Measurements from ENCODE around the gene BORCS6. TPM values are rescaled to one million over a fixed set of nuclear protein-coding genes. Genes with fewer than 3 reads are reported as not detected.

The BORCS6 gene
- total and polyA plus RNA-seq, 2 of the 13 experiments (the other 11 are each of a cell fraction or from before 2014, with no cell fraction given) = 2.0 to 5.1 TPM

DNA sequence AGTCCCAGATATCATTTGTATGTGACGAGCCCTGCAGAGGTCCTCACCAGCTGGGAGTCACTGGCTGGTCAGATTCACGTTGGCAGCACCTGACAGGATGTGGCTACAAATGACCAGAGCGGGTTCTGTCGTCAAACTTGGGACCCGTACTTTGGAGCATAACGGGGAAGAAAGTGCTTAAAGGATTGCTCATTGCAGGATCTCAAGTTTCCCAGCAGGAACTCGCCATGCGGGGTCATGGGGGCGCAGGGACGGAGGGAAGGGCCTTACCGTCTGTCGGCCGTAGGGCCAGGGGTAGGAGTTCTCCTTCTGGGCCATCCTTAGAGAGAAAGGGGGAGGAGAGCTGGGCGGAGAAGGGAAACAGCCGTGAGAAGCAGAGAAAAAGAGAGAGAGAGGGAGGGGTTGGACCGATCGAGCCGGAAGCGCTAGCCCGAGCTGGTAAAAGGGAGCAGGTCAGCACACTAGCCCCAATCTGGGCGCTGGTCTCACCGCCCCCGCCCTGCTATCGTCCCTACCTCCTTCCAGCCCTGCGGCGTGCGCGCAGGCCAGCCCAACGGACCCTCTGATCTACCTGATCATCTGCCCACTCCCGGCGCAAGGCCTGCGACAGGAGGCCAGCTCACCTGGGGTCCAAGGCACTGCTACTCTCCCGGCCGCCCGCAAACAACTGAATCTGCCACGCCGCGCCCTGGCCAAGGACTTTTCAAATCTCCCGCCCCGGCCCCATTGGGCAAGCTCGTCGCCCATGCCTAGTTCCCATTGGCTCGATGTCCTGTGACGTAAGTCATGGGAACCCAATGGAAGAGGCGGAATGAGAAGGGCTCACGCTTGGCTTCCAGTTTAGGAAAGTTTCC lies 20.2 kb upstream of the BORCS6 start, which contains the start of gene AURKB (continued):
- TF ChIP-seq ZNF432 (CRISPR knock-in tag; IDR thresholded peaks at IDR 0.05; ENCODE audit: borderline replicate concordance) (no peak), KLF9 (CRISPR knock-in tag; IDR thresholded peaks at IDR 0.05; ENCODE audit: low read depth) (no peak), SMAD1 (CRISPR knock-in tag; IDR thresholded peaks at IDR 0.05; ENCODE audit: borderline replicate concordance, low read depth) (no peak), ZNF605 (CRISPR knock-in tag; IDR thresholded peaks at IDR 0.05) (no peak), MAZ (IDR thresholded peaks at IDR 0.05; ENCODE audit: borderline replicate concordance, low read depth, low read length) (no peak), MAZ (CRISPR knock-in tag; IDR thresholded peaks at IDR 0.05; ENCODE audit: low read depth) (0 out of 2 replicates have a peak, but pooled peaks have one; percentile 20), ZNF781 (CRISPR knock-in tag; IDR thresholded peaks at IDR 0.05; ENCODE audit: borderline replicate concordance, not compliant biosample characterization) (no peak), ZNF446 (CRISPR knock-in tag; IDR thresholded peaks at IDR 0.05) (0 out of 2 replicates have a peak, but pooled peaks have one; percentile 40), NCOR1 (IDR thresholded peaks at IDR 0.05; ENCODE audit: borderline replicate concordance, low read length) (no peak), KDM2A (CRISPR knock-in tag; IDR thresholded peaks at IDR 0.05; ENCODE audit: borderline replicate concordance, low read depth) (no peak), GPN1 (CRISPR knock-in tag; IDR thresholded peaks at IDR 0.05; ENCODE audit: borderline replicate concordance) (no peak), POLR2A (IDR thresholded peaks at IDR 0.05; ENCODE audit: insufficient read depth in 1 of 2, low read depth in 2 of 2, low read length in 2 of 2) (peak; percentile 88 to 89)
- TF ChIP-seq, protein P1, sequence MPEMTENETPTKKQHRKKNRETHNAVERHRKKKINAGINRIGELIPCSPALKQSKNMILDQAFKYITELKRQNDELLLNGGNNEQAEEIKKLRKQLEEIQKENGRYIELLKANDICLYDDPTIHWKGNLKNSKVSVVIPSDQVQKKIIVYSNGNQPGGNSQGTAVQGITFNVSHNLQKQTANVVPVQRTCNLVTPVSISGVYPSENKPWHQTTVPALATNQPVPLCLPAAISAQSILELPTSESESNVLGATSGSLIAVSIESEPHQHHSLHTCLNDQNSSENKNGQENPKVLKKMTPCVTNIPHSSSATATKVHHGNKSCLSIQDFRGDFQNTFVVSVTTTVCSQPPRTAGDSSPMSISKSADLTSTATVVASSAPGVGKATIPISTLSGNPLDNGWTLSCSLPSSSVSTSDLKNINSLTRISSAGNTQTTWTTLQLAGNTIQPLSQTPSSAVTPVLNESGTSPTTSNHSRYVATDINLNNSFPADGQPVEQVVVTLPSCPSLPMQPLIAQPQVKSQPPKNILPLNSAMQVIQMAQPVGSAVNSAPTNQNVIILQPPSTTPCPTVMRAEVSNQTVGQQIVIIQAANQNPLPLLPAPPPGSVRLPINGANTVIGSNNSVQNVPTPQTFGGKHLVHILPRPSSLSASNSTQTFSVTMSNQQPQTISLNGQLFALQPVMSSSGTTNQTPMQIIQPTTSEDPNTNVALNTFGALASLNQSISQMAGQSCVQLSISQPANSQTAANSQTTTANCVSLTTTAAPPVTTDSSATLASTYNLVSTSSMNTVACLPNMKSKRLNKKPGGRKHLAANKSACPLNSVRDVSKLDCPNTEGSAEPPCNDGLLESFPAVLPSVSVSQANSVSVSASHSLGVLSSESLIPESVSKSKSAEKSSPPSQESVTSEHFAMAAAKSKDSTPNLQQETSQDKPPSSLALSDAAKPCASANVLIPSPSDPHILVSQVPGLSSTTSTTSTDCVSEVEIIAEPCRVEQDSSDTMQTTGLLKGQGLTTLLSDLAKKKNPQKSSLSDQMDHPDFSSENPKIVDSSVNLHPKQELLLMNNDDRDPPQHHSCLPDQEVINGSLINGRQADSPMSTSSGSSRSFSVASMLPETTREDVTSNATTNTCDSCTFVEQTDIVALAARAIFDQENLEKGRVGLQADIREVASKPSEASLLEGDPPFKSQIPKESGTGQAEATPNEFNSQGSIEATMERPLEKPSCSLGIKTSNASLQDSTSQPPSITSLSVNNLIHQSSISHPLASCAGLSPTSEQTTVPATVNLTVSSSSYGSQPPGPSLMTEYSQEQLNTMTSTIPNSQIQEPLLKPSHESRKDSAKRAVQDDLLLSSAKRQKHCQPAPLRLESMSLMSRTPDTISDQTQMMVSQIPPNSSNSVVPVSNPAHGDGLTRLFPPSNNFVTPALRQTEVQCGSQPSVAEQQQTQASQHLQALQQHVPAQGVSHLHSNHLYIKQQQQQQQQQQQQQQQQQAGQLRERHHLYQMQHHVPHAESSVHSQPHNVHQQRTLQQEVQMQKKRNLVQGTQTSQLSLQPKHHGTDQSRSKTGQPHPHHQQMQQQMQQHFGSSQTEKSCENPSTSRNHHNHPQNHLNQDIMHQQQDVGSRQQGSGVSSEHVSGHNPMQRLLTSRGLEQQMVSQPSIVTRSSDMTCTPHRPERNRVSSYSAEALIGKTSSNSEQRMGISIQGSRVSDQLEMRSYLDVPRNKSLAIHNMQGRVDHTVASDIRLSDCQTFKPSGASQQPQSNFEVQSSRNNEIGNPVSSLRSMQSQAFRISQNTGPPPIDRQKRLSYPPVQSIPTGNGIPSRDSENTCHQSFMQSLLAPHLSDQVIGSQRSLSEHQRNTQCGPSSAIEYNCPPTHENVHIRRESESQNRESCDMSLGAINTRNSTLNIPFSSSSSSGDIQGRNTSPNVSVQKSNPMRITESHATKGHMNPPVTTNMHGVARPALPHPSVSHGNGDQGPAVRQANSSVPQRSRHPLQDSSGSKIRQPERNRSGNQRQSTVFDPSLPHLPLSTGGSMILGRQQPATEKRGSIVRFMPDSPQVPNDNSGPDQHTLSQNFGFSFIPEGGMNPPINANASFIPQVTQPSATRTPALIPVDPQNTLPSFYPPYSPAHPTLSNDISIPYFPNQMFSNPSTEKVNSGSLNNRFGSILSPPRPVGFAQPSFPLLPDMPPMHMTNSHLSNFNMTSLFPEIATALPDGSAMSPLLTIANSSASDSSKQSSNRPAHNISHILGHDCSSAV (CRISPR knock-in tag; IDR thresholded peaks at IDR 0.05; ENCODE audit: borderline replicate concordance) = no peak
- TF ChIP-seq, protein P2, sequence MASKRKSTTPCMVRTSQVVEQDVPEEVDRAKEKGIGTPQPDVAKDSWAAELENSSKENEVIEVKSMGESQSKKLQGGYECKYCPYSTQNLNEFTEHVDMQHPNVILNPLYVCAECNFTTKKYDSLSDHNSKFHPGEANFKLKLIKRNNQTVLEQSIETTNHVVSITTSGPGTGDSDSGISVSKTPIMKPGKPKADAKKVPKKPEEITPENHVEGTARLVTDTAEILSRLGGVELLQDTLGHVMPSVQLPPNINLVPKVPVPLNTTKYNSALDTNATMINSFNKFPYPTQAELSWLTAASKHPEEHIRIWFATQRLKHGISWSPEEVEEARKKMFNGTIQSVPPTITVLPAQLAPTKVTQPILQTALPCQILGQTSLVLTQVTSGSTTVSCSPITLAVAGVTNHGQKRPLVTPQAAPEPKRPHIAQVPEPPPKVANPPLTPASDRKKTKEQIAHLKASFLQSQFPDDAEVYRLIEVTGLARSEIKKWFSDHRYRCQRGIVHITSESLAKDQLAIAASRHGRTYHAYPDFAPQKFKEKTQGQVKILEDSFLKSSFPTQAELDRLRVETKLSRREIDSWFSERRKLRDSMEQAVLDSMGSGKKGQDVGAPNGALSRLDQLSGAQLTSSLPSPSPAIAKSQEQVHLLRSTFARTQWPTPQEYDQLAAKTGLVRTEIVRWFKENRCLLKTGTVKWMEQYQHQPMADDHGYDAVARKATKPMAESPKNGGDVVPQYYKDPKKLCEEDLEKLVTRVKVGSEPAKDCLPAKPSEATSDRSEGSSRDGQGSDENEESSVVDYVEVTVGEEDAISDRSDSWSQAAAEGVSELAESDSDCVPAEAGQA (IDR thresholded peaks at IDR 0.05; ENCODE audit: low read depth) = no peak
- TF ChIP-seq, protein P2 (CRISPR knock-in tag; IDR thresholded peaks at IDR 0.05; ENCODE audit: borderline replicate concordance) = no peak

All from HepG2 (cell line).